ENCODE data around the gene ANKRD1.
"Not testable (repeated sequence)": the region's sequence is repeated elsewhere in the genome, so short reads cannot be mapped to it uniquely, and the experiment has no call there.

The ANKRD1 gene

DNA sequence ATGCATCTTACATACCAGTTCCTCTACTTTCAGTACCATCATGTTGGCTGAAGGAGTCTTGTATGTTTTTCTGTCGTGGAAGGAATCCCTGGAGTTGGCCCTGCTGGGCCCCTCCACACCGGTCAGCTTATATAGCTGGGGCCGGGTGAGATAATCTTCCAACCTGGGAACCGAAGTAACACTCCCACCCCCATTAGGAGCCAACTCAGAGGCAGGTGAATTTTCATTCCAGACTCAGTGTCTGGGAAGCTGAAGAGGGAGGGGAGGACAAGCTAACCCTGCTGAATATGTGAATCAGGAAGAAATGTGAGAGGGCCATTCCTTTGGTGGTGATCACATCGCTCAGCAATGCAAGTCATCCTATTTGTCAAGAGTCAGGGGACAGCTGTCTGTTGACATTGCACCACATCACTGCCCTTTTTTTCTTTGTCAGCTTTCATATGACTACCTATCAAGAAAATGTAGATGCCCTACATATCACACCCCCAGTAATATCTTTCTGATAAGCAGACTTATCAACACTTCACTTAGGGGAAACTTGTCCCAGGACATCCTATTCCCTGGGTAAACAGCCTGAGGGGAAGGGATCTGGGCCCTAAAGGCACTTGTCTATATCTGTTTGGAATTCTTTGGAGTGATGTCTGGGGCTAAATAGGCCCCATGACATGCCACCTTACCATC, at the start of gene ANKRD1:
Gene ANKRD1 (minus strand): TSS at position 102 of the 681 bp plus-strand sequence. CDS start 60 bp downstream, at position 42.
- no peak for DNase-seq

DNA sequence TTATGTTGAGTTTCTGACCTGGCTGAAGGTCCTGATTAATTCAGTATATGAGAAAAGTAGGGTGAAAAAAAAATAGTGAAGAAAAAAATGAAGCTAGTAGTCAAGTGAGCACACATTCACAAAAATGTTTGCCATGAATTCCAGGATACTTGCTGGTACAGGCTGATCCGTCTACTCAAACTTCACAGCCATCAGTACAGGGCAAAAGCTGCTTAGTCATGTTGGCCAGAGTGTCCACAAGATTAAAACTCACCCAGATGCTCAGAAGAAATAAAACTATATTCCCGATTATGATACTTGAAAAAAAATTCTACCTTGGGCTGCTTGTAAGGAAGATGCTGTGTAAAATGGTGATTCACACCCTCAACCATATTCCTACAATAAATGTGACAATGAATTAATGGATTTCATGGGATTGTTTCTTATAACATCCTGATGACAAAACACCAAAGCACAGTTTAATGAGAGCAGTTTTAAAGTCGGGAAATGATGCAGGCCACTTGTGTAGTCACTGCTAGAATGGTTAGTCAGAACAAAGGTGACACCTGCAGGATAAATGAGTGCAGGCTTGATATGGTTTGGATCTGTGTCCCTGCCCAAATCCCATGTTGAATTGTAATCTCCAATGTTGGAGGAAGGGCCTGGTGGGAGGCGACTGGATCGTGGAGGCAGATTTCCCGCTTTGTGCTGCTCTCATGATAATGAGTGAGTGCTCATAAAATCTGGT, 49.2 kb upstream of the ANKRD1 start:
- DNase-seq = no peak

GRCh38 chr10:90969121-90969534, 48.2 kb upstream of the ANKRD1 start:
- no peak for DNase-seq

DNA sequence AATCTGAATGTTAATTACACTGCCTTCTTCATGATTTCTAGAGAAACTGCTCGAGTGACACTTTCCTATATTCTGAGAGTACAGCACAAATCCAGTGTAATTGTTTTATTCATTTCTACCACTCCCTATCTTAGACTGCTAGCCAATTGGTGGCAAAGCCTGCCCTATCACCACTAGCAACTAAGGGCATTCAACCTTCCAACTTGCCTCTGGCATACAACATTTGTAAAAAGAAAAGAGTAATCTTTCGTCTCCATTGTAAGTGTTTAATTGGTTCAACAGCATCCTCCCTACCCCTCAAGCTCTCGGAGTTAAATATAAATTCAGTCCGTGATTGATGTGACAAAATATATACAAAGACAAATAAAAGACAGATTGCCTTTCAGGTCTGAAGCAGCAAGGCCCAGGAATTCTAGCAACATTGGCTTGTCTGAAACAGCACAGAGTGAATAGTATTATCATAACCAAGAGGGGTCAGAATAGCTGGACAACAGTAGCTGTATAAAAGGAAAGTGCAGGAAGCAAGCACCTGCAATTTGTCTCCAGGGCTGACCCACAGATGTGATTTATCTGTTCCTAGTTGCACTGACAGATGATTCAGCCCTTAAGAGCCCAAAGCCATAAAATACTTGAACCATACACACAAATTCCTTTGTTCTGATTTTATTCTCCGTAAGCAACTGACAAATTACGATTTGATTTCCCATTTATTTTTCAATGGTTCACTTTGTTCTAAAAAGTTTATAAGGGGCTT, 47.6 kb upstream of the ANKRD1 start:
- no peak for DNase-seq

- DNase-seq = no peak
Measured at GRCh38 chr10:90967865-90968264, 47.0 kb upstream of the ANKRD1 start.

DNA sequence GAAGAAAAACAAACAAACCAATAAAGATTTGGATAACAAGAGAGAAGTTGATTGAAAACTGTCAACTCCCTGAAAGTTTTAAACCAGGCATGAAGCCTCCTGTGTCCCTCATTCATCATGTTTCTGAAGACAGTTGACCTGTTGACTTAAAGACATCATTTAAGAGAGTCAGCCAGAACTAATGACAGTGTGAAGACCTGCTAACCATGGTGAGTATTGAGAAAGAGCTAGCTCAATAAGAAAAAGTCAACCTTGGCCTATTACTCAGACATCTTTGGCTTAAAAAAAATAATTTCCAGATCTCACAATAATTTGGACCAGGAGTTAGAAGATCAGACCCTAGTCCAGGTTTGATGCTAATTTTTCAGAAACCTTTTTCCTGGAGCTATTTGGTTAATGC, 45.3 kb upstream of the ANKRD1 start:
- DNase-seq = no peak

GRCh38 chr10:90965720-90966119, 44.8 kb upstream of the ANKRD1 start:
- DNase-seq = no peak

- DNase-seq = no peak
Measured at GRCh38 chr10:90964781-90965465, 44.0 kb upstream of the ANKRD1 start.

- no peak for DNase-seq
Measured at GRCh38 chr10:90963331-90963730, 42.4 kb upstream of the ANKRD1 start.

GRCh38 chr10:90960355-90960814, 39.5 kb upstream of the ANKRD1 start:
- no peak for DNase-seq

GRCh38 chr10:90959826-90960225, 38.9 kb upstream of the ANKRD1 start:
- DNase-seq = no peak

DNA sequence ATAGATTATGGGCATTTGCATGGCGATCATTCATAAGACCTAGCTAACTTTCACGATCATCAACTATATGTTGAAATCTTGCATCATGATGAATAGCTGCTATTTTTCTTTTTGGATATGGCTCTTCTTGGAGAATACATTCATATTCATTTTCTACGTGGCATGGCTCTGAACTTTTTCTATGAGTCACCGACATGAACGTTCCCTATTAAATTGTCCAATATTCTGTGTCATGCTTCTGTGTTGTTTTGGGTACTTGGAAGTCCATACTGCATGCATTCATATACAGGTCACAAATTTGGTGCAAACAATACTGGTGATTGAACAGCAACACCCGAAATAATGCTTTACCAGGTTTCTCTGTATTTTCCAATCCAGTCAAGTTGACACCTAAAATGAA, 37.9 kb upstream of the ANKRD1 start:
- no peak for DNase-seq

DNA sequence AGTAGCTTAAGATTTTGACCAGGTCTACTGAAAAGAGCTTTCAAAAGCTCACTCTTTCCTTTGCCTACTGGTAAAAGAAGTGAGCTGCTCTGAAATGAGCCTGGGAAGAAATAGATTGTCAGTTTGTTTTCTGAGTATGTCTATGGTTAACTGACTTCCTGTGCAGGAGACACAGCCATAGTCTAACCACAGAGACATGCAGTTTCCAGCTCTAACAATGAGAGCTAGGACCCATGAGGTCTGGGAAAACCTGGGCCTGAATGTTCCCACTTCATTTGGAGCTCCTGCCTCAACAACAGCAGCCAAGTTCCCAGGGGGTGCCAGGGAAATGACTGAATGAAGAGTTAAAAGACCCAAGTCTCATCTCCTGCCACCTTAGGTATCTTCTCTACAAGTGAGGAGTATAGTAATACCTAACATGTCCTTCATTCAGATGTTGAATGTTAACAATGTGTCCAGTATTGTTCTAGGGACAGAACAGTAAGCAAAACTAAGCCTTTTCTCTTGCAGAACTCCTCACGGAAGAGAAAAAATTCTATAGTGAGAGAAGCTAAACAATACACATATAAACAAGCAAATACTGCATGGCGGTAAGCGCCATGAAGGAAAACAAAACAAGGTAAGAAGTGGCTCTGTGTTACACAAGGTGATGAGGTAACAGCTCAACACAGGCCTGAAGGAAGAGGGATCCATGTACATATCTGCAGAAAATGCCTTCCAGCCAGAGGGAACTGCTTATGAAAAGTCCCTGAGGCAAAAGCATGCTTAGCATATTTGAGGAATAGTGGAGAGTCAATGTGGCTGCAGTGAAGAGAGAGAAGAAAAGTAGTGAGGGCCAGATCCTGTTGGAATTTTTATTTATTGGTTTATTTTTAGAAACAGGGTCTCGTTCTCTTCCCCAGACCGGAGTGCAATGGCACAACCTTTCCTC, 26.4 kb upstream of the ANKRD1 start:
- DNase-seq = no peak

- DNase-seq = no peak
Measured at GRCh38 chr10:90945491-90946070, 24.7 kb upstream of the ANKRD1 start.

GRCh38 chr10:90944749-90945148, 23.9 kb upstream of the ANKRD1 start:
- DNase-seq = no peak

DNA sequence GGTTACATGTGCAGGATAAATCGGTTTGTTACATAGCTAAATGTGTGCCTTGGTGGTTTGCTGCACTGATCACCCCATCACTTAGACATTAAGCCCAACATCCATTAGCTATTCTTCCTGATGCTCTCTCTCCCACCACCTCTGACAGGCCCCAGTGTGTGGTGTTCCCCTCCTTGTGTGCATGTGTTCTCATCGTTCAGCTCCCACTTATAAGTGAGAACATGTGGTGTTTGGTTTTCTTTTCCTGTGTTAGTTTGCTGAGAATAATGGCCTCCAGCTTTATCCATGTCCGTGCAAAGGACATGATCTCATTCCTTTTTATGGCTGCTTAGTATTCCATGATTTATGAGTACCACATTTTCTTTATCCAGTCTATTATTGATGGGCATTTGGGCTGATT, 22.1 kb upstream of the ANKRD1 start:
- DNase-seq = not testable (repeated sequence)

DNA sequence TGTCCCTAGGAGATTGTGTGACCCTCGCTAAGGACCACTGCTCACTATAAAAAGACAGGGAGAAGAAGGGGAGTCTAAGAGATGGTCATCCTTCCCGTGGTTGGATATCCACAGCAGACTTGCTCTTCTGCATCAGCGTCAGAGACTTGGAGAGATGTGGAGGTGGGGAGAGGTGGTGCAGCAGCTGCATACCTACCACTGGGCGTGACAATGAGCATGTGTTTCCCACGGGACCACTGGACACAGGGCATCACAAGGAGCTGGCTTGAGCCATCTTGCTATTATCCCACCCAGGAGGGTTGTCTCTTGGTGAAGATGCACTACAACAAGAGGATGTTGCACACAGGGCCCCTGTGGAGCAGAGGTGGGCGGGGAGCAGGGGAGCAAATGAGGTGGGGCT, 18.8 kb upstream of the ANKRD1 start:
- DNase-seq = no peak

- no peak for DNase-seq
Measured at GRCh38 chr10:90939116-90939515, 18.2 kb upstream of the ANKRD1 start.

GRCh38 chr10:90937645-90938258, 16.9 kb upstream of the ANKRD1 start:
- no peak for DNase-seq

- DNase-seq = no peak
Measured at GRCh38 chr10:90936276-90936659, 15.4 kb upstream of the ANKRD1 start.
